Epithelial cell of proximal tubule (primary cell): ENCODE measurements around the gene CNOT8. TPM values are rescaled to one million over a fixed set of nuclear protein-coding genes. Genes with fewer than 3 reads are reported as not detected.
"Not testable (repeated sequence)": the region's sequence is repeated elsewhere in the genome, so short reads cannot be mapped to it uniquely, and the experiment has no call there.

ENCODE experiments used
- DNase-seq: peaks from one replicate; pipeline ENCODE4 v3.0.0-alpha.2; 2011; ENCODE audit warnings: low read depth
- H3K4me3 ChIP-seq: 2 replicates; pipeline ENCODE4 v1.5.1; 2011; ENCODE audit warnings: low read depth, mild to moderate bottlenecking, low read length
- CTCF ChIP-seq: conservative IDR thresholded peaks from 2 replicates; pipeline ENCODE4 v1.5.1; 2012; ENCODE audit warnings: low read depth, mild to moderate bottlenecking, low read length
- total RNA-seq: library from RNA; depleted of rRNA; stranded (reverse); fragments of >200 nt; gene quantifications from 2 replicates; pipeline ENCODE4 v1.2.3, GENCODE V29; 2015

CNOT8 gene
- total RNA-seq, 1 donor from 2014 or later = 74.7 TPM

GRCh38 chr5:154815684-154816247 lies 42.7 kb upstream of the CNOT8 start:
- DNase-seq = no peak
- no peak overlapping the region for H3K4me3 ChIP-seq
- no peak for TF ChIP-seq CTCF

GRCh38 chr5:154816891-154817492 lies 41.4 kb upstream of the CNOT8 start:
- no peak for DNase-seq
- TF ChIP-seq CTCF = no peak
- H3K4me3 ChIP-seq = no peak overlapping the region

DNA sequence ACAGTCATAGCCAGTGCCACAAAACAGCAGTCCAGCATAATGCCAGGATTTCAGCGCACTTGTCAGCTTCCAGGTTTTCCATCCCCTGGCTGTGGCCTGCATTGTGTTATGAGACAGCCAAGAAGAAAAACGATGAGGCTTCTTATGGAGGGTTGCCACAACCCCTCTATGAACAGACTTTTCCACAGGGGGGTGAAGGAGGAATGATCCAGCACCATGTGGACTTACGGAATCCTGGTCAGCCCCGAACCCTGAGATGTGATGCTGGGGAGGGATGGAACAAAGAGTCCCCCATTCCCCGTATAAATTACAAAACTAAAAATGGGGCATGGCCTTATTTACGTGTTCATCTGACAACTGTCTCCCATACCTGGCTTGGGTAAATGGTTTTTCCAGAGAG lies 40.6 kb upstream of the CNOT8 start:
- no peak overlapping the region for H3K4me3 ChIP-seq
- DNase-seq = no peak
- no peak for TF ChIP-seq CTCF

DNA sequence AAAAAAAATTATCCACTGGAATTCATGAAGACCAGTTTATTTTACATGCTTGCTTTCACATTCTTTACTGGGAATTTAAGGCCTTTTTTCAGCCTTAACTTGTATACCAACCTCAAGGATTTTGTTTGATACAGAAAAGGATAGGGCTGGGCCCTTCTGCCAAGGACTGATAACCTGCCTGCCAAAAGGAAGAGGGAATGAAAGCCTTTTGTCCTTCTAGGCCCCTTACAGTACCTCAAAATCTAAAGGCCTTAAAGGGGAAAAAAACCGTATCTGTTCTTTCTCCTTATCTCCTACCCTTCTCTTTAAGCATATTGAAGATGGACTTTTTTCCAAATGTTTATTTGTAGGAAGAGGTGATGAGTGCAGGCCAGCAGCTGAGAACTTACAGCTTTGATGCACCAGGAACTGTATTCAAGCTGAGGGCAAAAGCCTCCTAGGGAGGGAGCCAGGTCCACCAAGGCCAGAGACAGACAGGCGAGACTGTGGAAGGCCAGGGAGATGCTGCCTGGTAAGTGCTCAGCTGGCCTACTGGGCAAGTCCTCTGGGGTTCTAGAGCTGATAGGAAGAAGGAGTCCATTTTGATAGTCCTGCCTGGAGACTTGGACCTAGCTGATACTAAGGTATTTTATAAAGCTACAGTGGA lies 39.8 kb upstream of the CNOT8 start:
- TF ChIP-seq CTCF = no peak
- DNase-seq = no peak
- H3K4me3 ChIP-seq = no peak overlapping the region

DNA sequence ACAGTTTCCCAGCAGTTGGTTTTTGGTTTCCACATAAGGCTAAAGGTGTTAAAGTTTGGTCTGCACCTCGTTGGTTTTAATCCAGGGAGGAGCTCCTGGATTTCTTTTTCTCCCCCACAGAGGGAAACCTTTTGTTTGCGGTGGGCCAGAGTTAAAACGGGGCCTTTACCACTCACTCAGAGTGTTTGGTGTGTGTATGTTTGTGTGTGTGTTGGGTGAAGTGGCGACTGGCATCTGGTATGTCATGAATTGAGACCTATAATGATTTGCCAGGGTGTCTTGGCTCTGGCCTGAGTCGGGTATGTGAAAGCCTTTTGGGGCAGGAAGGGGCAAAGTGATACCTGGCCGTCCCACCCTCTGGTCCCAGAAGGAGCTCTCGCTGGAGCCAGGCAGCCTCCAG lies 38.9 kb upstream of the CNOT8 start:
- no peak overlapping the region for H3K4me3 ChIP-seq
- DNase-seq = no peak
- no peak for TF ChIP-seq CTCF

- no peak for DNase-seq
- TF ChIP-seq CTCF = no peak
- H3K4me3 ChIP-seq = no peak overlapping the region
Measured at GRCh38 chr5:154820383-154820782, 38.0 kb upstream of the CNOT8 start.

GRCh38 chr5:154822896-154823295 lies 35.5 kb upstream of the CNOT8 start:
- not testable (repeated sequence) for DNase-seq, H3K4me3 ChIP-seq
